Transverse colon (tissue), 4 donors: ENCODE measurements around the gene GPR62.

Experiments
- EP300 ChIP-seq: sonication (generic); formaldehyde crosslinking; IDR thresholded peaks from one replicate; pipeline ENCODE4 v1.6.1; 2017; ENCODE audit warnings: antibody characterized with exemption, low read depth
- POLR2A ChIP-seq: fragments of 450-650 bp; IDR thresholded peaks from one replicate; pipeline ENCODE4 v1.6.1; 2016; ENCODE audit warnings: antibody characterized with exemption, mild to moderate bottlenecking, moderate library complexity
- POLR2AphosphoS5 ChIP-seq, 3 donors: sonication (generic); formaldehyde crosslinking; IDR thresholded peaks; one replicate each; pipeline ENCODE4 v1.6.1; 2016; ENCODE audit warnings: antibody characterized with exemption in 3 of 3
- TF ChIP-seq, protein P1 (sequence below), 5 experiments: fragments of 200-600 bp in 3 of 5; fragments of 450-650 bp in 2 of 5; sonication (generic) in 3 of 5; IDR thresholded peaks; 1 replicate in 2 of 5; 2 replicates in 3 of 5; pipeline ENCODE4 v1.5.1; 2016 to 2017; ENCODE audit warnings: antibody characterized with exemption in 5 of 5, inconsistent platforms in 3 of 5, mild to moderate bottlenecking in 2 of 5, moderate library complexity in 1 of 5

DNA sequence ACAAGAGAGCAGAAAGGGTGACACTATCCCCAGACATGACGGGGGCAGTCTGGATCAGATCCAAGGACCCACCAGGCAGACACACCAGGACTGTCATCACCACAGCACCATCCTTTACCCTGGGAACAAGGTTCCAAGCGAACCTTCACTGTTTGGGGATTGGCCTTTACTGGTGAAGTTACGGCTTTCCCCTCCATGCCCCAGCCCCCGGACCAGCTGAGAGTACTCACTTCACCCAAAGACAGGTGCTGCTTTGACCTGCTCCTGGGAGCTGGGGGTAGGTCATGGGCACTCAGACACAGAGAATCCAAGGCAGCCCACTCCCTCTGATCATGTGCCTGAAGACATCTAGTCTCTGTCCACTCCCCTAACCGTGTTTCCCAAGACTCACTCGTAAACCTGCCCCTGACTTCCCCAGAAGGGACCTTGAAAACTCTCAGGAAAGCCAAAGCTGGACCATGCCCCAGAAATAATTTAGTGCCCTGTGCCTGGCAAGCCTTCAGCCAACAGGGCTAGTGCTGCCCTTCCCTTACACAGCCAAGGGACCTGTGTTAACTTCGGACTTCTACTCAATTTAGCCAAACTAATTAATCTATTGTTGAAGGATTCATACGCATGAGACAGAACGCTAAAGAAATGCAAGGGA lies 16.3 kb upstream of the GPR62 start:
- TF ChIP-seq, protein P1, sequence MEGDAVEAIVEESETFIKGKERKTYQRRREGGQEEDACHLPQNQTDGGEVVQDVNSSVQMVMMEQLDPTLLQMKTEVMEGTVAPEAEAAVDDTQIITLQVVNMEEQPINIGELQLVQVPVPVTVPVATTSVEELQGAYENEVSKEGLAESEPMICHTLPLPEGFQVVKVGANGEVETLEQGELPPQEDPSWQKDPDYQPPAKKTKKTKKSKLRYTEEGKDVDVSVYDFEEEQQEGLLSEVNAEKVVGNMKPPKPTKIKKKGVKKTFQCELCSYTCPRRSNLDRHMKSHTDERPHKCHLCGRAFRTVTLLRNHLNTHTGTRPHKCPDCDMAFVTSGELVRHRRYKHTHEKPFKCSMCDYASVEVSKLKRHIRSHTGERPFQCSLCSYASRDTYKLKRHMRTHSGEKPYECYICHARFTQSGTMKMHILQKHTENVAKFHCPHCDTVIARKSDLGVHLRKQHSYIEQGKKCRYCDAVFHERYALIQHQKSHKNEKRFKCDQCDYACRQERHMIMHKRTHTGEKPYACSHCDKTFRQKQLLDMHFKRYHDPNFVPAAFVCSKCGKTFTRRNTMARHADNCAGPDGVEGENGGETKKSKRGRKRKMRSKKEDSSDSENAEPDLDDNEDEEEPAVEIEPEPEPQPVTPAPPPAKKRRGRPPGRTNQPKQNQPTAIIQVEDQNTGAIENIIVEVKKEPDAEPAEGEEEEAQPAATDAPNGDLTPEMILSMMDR (IDR thresholded peaks at IDR 0.05) = no peak
- TF ChIP-seq POLR2A (no peak), POLR2AphosphoS5 (IDR thresholded peaks at IDR 0.05) (no peak), EP300 (no peak)
